Gastroesophageal sphincter (tissue), 4 donors: ENCODE measurements around the gene UBE2J2. TPM values are rescaled to one million over a fixed set of nuclear protein-coding genes. Genes with fewer than 3 reads are reported as not detected.
A peak's percentile ranks its signal among the peaks of the same experiment; 100 is the strongest.

Experiments
- ATAC-seq: fragments of 150-250 bp; one replicate; pipeline ENCODE4 v1.9.1; 2016; ENCODE audit warnings: mild to moderate bottlenecking, moderate library complexity
- H3K27ac ChIP-seq, 4 donors: fragments of 200-600 bp; sonication (generic) in 3 of 4; 1 replicate in 3 of 4; 2 replicates in 1 of 4; pipeline ENCODE4 v1.5.1; 2016 to 2019
- H3K27me3 ChIP-seq: fragments of 200-600 bp; sonication (generic); one replicate; pipeline ENCODE4 v1.5.1; 2019
- H3K36me3 ChIP-seq, 2 donors: fragments of 200-600 bp; sonication (generic); one replicate each; pipeline ENCODE4 v1.5.1; 2019; ENCODE audit warnings: control low read depth in 1 of 2
- H3K4me1 ChIP-seq, 3 donors: fragments of 200-600 bp; sonication (generic); 1 replicate in 2 of 3; 2 replicates in 1 of 3; pipeline ENCODE4 v1.5.1; 2016 to 2019; ENCODE audit warnings: control low read depth in 2 of 3
- H3K4me3 ChIP-seq, 2 donors: fragments of 200-600 bp; sonication (generic); one replicate each; pipeline ENCODE4 v1.5.1; 2019; ENCODE audit warnings: mild to moderate bottlenecking in 1 of 2, moderate library complexity in 1 of 2
- H3K9me3 ChIP-seq, 3 donors: fragments of 200-600 bp; sonication (generic); one replicate each; pipeline ENCODE4 v1.5.1; 2017 to 2019; ENCODE audit warnings: control low read depth in 2 of 3
- EP300 ChIP-seq: sonication (generic); formaldehyde crosslinking; IDR thresholded peaks from one replicate; pipeline ENCODE4 v1.6.1; 2017; ENCODE audit warnings: antibody characterized with exemption, mild to moderate bottlenecking
- POLR2A ChIP-seq, 2 donors: fragments of 450-650 bp; IDR thresholded peaks; one replicate each; pipeline ENCODE4 v1.6.1; 2017; ENCODE audit warnings: antibody characterized with exemption in 2 of 2, mild to moderate bottlenecking in 2 of 2, moderate library complexity in 1 of 2
- POLR2AphosphoS5 ChIP-seq: sonication (generic); formaldehyde crosslinking; IDR thresholded peaks from one replicate; pipeline ENCODE4 v1.6.1; 2017; ENCODE audit warnings: antibody characterized with exemption
- WGBS, 2 donors: methylation state at CpG; one replicate each; pipeline ENCODE4 v1.1.5; 2018; ENCODE audit warnings: low coverage in 1 of 2; 5-methylcytosine and 5-hydroxymethylcytosine counted together
- total RNA-seq, 4 donors: library from RNA; depleted of rRNA; stranded (reverse); fragments of >200 nt; gene quantifications; one replicate each; pipeline ENCODE4 v1.1.0, GENCODE V29; 2016
- TF ChIP-seq, protein P1 (sequence below), 4 experiments: fragments of 200-600 bp in 2 of 4; fragments of 450-650 bp in 2 of 4; sonication (generic) in 1 of 4; IDR thresholded peaks; one replicate each; pipeline ENCODE4 v1.5.1; 2017 to 2019; ENCODE audit warnings: antibody characterized with exemption in 4 of 4, mild to moderate bottlenecking in 2 of 4, moderate library complexity in 2 of 4

The UBE2J2 gene
- total RNA-seq, 4 donors from 2014 or later = 28.1 to 47.0 (median 37.9) TPM

DNA sequence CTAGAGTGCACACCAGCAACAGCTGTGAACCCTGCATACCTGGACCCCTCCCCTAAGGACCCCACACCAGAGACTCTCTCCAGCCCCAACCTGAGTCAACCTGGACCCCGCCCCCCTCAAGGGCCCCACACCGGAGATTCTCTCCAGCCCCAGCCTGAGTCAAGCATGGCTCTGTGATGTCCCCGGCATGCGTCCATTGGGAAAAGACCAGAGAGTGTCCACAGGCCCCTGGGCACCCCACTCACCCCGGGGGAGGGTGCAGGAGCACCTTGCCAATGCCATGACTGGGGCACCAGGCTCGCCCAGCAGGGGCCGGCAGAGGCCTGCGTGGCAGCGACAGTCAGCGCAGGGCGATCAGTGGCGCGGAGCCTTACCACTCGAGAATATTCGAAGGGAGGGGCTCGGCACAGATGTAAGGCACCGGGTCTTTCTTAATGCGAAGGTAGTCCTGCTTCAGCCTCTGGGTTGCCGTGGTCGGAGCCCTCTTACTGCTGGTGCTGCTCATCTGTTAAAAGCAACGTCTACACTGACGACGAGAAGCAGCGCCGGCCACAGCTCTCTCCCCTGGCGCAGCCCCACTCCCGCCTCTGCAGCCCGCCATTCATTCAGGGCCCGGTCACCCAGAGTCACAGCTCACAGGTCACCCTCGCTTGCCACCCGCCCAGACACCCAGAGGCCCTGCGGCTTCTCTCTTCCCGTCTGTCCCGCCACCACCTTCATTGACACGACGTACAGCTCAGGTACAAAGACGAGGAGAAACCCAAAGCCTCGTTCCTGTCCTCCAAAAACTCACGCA, 6.0 kb downstream of the UBE2J2 start:
- no peaks in the 10 kb centered on the region for H3K9me3 ChIP-seq
- 85 to 93% methylated on average over 5 to 22 of the region's 39 CpGs for WGBS, 2 donors
- H3K27ac ChIP-seq = no peak overlapping the region
- H3K4me1 ChIP-seq = peaks cover 6 to 50% (median 27%) of the 10 kb centered on the region in 3 donors
- TF ChIP-seq POLR2A (IDR thresholded peaks at IDR 0.05) = no peak
- TF ChIP-seq, protein P1, sequence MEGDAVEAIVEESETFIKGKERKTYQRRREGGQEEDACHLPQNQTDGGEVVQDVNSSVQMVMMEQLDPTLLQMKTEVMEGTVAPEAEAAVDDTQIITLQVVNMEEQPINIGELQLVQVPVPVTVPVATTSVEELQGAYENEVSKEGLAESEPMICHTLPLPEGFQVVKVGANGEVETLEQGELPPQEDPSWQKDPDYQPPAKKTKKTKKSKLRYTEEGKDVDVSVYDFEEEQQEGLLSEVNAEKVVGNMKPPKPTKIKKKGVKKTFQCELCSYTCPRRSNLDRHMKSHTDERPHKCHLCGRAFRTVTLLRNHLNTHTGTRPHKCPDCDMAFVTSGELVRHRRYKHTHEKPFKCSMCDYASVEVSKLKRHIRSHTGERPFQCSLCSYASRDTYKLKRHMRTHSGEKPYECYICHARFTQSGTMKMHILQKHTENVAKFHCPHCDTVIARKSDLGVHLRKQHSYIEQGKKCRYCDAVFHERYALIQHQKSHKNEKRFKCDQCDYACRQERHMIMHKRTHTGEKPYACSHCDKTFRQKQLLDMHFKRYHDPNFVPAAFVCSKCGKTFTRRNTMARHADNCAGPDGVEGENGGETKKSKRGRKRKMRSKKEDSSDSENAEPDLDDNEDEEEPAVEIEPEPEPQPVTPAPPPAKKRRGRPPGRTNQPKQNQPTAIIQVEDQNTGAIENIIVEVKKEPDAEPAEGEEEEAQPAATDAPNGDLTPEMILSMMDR (IDR thresholded peaks at IDR 0.05) = no peak
- no peak for TF ChIP-seq POLR2AphosphoS5
- no peak for TF ChIP-seq EP300
- no peak overlapping the region for H3K4me3 ChIP-seq
- ATAC-seq = no peak
- H3K27me3 ChIP-seq = no peaks in the 10 kb centered on the region
- H3K36me3 ChIP-seq = peaks cover 0 to 64% of the 10 kb centered on the region in 2 donors

DNA sequence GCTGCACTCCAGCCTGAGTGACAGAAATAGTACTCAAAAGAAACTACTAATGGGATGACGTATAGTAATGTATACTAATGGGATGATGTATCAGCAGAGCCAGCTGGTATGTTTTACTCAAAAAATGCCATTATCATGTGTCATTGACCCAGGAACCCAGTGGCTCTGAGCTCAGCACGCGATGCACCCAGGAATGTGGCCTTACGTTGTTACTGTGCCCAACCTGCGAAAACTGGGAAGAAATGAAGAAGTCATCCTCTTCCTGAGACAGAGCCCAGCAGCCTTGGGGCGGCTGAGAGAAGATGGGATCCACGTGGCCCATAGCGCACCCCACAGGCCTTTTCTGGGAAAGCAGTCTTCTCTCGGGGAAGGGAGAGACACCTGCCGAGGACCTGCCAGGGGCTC, 8.8 kb downstream of the UBE2J2 start:
- 57 to 100% methylated on average over 1 to 5 of the region's 10 CpGs for WGBS, 2 donors
- no peak for ATAC-seq
- H3K36me3 ChIP-seq = peaks cover 0 to 88% of the 10 kb centered on the region in 2 donors
- no peaks in the 10 kb centered on the region for H3K27me3 ChIP-seq
- peaks cover 0 to 22% (median 0%) of the 10 kb centered on the region in 3 donors for H3K4me1 ChIP-seq
- no peaks in the 10 kb centered on the region for H3K9me3 ChIP-seq
- no peak overlapping the region for H3K4me3 ChIP-seq
- peak overlapping the region in 1 of 4 donors; percentile 20 for H3K27ac ChIP-seq
- no peak for TF ChIP-seq POLR2AphosphoS5
- TF ChIP-seq, protein P1 (IDR thresholded peaks at IDR 0.05) = peak in 1 of 4 experiments; percentile 8

DNA sequence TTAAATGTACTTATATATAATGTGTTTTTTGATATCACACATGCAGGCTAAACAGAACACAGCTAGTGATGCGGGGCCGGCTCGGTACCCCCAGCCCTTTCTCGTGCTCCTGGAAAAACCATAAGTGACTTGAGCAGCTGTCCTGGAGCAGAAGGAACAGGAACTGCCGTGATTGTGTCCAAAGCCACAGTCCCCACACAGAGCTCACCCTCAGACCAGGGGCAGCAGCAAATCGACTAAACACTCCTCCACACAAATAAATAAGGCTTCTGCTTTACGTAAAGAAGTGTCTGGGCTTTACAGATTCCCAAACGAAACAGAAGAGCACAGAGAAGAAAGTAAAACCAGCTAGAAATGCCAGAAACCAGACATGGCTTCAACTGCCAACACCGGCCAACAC, 9.6 kb downstream of the UBE2J2 start:
- peaks cover 0 to 97% of the 10 kb centered on the region in 2 donors for H3K36me3 ChIP-seq

DNA sequence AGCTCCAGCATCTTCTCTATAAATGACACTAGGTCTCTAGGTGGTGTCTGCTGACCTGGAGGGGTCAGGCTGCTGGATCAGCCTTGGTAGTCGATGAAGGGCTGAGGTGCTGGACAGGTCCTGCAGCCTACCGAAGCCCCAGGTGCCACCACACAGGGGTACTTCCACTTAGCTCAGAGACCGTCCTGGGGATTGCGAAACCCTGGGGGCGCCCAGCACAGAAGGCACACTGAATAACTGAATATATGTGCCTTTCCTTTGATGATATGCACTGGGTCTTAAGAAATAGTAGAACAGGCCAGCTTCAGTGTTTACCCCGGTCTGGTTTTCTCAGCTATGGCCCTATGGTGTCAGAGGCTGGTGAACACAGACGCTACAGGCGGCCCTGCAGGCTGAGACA, 10.9 kb downstream of the UBE2J2 start:
- TF ChIP-seq EP300 (no peak), POLR2A (IDR thresholded peaks at IDR 0.05) (no peak), POLR2AphosphoS5 (no peak)
- TF ChIP-seq, protein P1 (IDR thresholded peaks at IDR 0.05) = no peak
- Histone ChIP-seq H3K4me1 (peaks cover 0 to 2% (median 0%) of the 10 kb centered on the region in 3 donors), H3K27ac (no peak overlapping the region), H3K36me3 (peaks cover 0 to 98% of the 10 kb centered on the region in 2 donors), H3K27me3 (no peaks in the 10 kb centered on the region), H3K4me3 (no peak overlapping the region), H3K9me3 (no peaks in the 10 kb centered on the region)
- no peak for ATAC-seq
- WGBS, 2 donors = 69% methylated on average over 3 of the region's 8 CpGs; no CpG with 5 or more reads in 1 of the 2 donors

More for the DNA sequence above, 9.6 kb downstream of the UBE2J2 start:
- Histone ChIP-seq H3K9me3 (no peaks in the 10 kb centered on the region), H3K27ac (no peak overlapping the region), H3K27me3 (no peaks in the 10 kb centered on the region), H3K4me1 (peaks cover 0 to 14% (median 0%) of the 10 kb centered on the region in 3 donors), H3K4me3 (no peak overlapping the region)
- no peak for ATAC-seq
- TF ChIP-seq, protein P1 (IDR thresholded peaks at IDR 0.05) = no peak
- TF ChIP-seq POLR2AphosphoS5 (no peak), POLR2A (IDR thresholded peaks at IDR 0.05) (no peak), EP300 (no peak)
- 71 to 93% methylated on average over 7 to 8 of the region's 9 CpGs for WGBS, 2 donors

DNA sequence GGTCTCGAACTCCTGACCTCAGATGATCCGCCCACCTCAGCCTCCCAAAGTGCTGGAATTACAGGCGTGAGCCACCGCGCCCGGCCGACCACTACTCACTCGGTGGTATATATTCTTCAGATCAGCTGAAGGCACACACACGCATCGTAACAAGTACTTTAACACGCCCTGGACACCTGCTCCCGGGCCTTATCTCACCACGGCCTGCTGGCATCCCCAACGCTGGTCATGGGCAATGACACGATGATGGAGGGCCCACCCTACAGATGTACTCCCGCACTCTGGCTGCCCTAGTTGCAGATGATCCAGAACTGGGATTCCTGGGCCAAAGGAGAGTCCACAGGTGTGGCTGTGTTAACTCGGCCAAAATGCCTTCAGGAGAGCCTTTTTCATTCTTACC, 11.6 kb downstream of the UBE2J2 start:
- H3K27ac ChIP-seq = no peak overlapping the region
- TF ChIP-seq POLR2AphosphoS5 (no peak), EP300 (no peak), POLR2A (IDR thresholded peaks at IDR 0.05) (no peak)
- TF ChIP-seq, protein P1 (IDR thresholded peaks at IDR 0.05) = no peak
- H3K36me3 ChIP-seq = peaks cover 0 to 97% of the 10 kb centered on the region in 2 donors
- no peaks in the 10 kb centered on the region for H3K9me3 ChIP-seq
- H3K27me3 ChIP-seq = no peaks in the 10 kb centered on the region
- no peak for ATAC-seq
- no peak overlapping the region for H3K4me3 ChIP-seq
- no peaks in the 10 kb centered on the region for H3K4me1 ChIP-seq
- WGBS, 2 donors = 89 to 96% methylated on average over 5 to 9 of the region's 17 CpGs
